ENCODE measurements around the gene EAF2.

The EAF2 gene

GRCh38 chr3:121822973-121823372, 12.0 kb upstream of the EAF2 start:
- no peak for TF ChIP-seq CTCF (conservative IDR thresholded peaks at IDR 0.05; ENCODE audit: control insufficient read depth, insufficient read depth, low read depth, low read length)
- DNase-seq (ENCODE audit: low read depth): no peak
- H3K4me3 ChIP-seq (ENCODE audit: control insufficient read depth, low read depth, low read length): no peak overlapping the region

GRCh38 chr3:121834157-121834670, 795 bp upstream of the EAF2 start:
- no peak for TF ChIP-seq CTCF (conservative IDR thresholded peaks at IDR 0.05; ENCODE audit: control insufficient read depth, insufficient read depth, low read depth, low read length)
- DNase-seq (ENCODE audit: low read depth): peak; percentile 7

GRCh38 chr3:121835465-121835801, 424 bp downstream of the EAF2 start:
- DNase-seq (ENCODE audit: low read depth): peak; percentile 6
- H3K4me3 ChIP-seq (ENCODE audit: control insufficient read depth, low read depth, low read length): peak overlapping the region; percentile 85
- TF ChIP-seq CTCF (conservative IDR thresholded peaks at IDR 0.05; ENCODE audit: control insufficient read depth, insufficient read depth, low read depth, low read length): no peak

More at GRCh38 chr3:121834157-121834670, 795 bp upstream of the EAF2 start:
- peak overlapping the region; percentile 85 for H3K4me3 ChIP-seq (ENCODE audit: control insufficient read depth, low read depth, low read length)

- DNase-seq (ENCODE audit: low read depth): no peak
- TF ChIP-seq CTCF (conservative IDR thresholded peaks at IDR 0.05; ENCODE audit: control insufficient read depth, insufficient read depth, low read depth, low read length): no peak
- no peak overlapping the region for H3K4me3 ChIP-seq (ENCODE audit: control insufficient read depth, low read depth, low read length)
Observed at GRCh38 chr3:121836064-121836463, 1.1 kb downstream of the EAF2 start.

GRCh38 chr3:121836481-121836880, 1.5 kb downstream of the EAF2 start:
- TF ChIP-seq CTCF (conservative IDR thresholded peaks at IDR 0.05; ENCODE audit: control insufficient read depth, insufficient read depth, low read depth, low read length): no peak
- no peak overlapping the region for H3K4me3 ChIP-seq (ENCODE audit: control insufficient read depth, low read depth, low read length)
- DNase-seq (ENCODE audit: low read depth): no peak

GRCh38 chr3:121839962-121840361, 5.0 kb downstream of the EAF2 start:
- DNase-seq (ENCODE audit: low read depth): no peak
- H3K4me3 ChIP-seq (ENCODE audit: control insufficient read depth, low read depth, low read length): no peak overlapping the region
- no peak for TF ChIP-seq CTCF (conservative IDR thresholded peaks at IDR 0.05; ENCODE audit: control insufficient read depth, insufficient read depth, low read depth, low read length)

- TF ChIP-seq CTCF (conservative IDR thresholded peaks at IDR 0.05; ENCODE audit: control insufficient read depth, insufficient read depth, low read depth, low read length): no peak
- DNase-seq (ENCODE audit: low read depth): no peak
- H3K4me3 ChIP-seq (ENCODE audit: control insufficient read depth, low read depth, low read length): no peak overlapping the region
Observed at GRCh38 chr3:121844892-121845291, 9.9 kb downstream of the EAF2 start.
